Endodermal cell (in vitro differentiated cells): ENCODE results near the gene HSF2BP. TPM values are rescaled to one million over a fixed set of nuclear protein-coding genes. Genes with fewer than 3 reads are reported as not detected.
"Not testable (repeated sequence)": the region's sequence is repeated elsewhere in the genome, so short reads cannot be mapped to it uniquely, and the experiment has no call there.

ENCODE experiments used
- DNase-seq: peaks from one replicate; pipeline ENCODE4 v3.0.0-alpha.2; 2017
- H3K27ac ChIP-seq: 2 replicates; pipeline ENCODE4 v1.5.1; 2013; ENCODE audit warnings: mild to moderate bottlenecking, low read depth, low read length, moderate library complexity
- H3K27me3 ChIP-seq: 2 replicates; pipeline ENCODE4 v1.6.1; 2013; ENCODE audit warnings: mild to moderate bottlenecking, low read length, moderate library complexity; ENCODE audit not compliant: insufficient read depth, control insufficient read depth, poor library complexity, severe bottlenecking
- H3K36me3 ChIP-seq: 2 replicates; pipeline ENCODE4 v1.7.0; 2013; ENCODE audit warnings: mild to moderate bottlenecking, low read length, moderate library complexity; ENCODE audit not compliant: control insufficient read depth, insufficient read depth
- H3K4me1 ChIP-seq: one replicate; pipeline ENCODE4 v1.7.0; 2013; ENCODE audit warnings: low read length; ENCODE audit not compliant: control insufficient read depth, insufficient read depth
- H3K4me3 ChIP-seq: 2 replicates; pipeline ENCODE4 v1.5.1; 2013; ENCODE audit warnings: mild to moderate bottlenecking, low read length, moderate library complexity
- H3K9ac ChIP-seq: 2 replicates; pipeline ENCODE4 v1.6.1; 2013; ENCODE audit warnings: mild to moderate bottlenecking, low read length, moderate library complexity; ENCODE audit not compliant: poor library complexity, severe bottlenecking; ENCODE audit errors: extremely low read depth
- H3K9me3 ChIP-seq: 2 replicates; pipeline ENCODE4 v1.6.1; 2013; ENCODE audit warnings: mild to moderate bottlenecking, low read length, moderate library complexity; ENCODE audit not compliant: control insufficient read depth
- H3K27ac Mint-ChIP-seq: 2 replicates; pipeline ENCODE4 v1.8.0; 2020; ENCODE audit warnings: mixed read lengths
- H3K27me3 Mint-ChIP-seq: 2 replicates; pipeline ENCODE4 v1.8.0; 2021; ENCODE audit warnings: mild to moderate bottlenecking, mixed read lengths; ENCODE audit not compliant: insufficient read depth
- H3K36me3 Mint-ChIP-seq: 2 replicates; pipeline ENCODE4 v1.8.0; 2020; ENCODE audit warnings: low read depth, mixed read lengths
- H3K4me1 Mint-ChIP-seq: 2 replicates; pipeline ENCODE4 v1.8.0; 2020; ENCODE audit warnings: mixed read lengths
- H3K4me3 Mint-ChIP-seq: 2 replicates; pipeline ENCODE4 v1.8.0; 2020; ENCODE audit warnings: mild to moderate bottlenecking, moderate library complexity, mixed read lengths
- H3K9me3 Mint-ChIP-seq: 2 replicates; pipeline ENCODE4 v1.8.0; 2020; ENCODE audit warnings: mild to moderate bottlenecking, mixed read lengths
- WGBS, 2 experiments: methylation state at CpG; one replicate each; pipeline versions ENCODE4 v1.1.5 to v1.1.7; 2013; ENCODE audit warnings: missing lambda C conversion rate in 2 of 2, mixed read lengths in 1 of 2; ENCODE audit not compliant: insufficient coverage in 1 of 2, insufficient read length in 1 of 2; 5-methylcytosine and 5-hydroxymethylcytosine counted together
- total RNA-seq, 2 donors: library from RNA; stranded (reverse); fragmentation: NEBNext Ultra II Directional in 1 of 2; extraction: Animal tissue kit (Norgen Biotek cat#: 25700) in 1 of 2; gene quantifications; 2 replicates in 1 of 2; 3 replicates in 1 of 2; pipeline ENCODE4 v1.2.1, GENCODE V29; 2021

HSF2BP gene
- total RNA-seq, 2 donors from 2014 or later, result 1.7 to 1.9 TPM

DNA sequence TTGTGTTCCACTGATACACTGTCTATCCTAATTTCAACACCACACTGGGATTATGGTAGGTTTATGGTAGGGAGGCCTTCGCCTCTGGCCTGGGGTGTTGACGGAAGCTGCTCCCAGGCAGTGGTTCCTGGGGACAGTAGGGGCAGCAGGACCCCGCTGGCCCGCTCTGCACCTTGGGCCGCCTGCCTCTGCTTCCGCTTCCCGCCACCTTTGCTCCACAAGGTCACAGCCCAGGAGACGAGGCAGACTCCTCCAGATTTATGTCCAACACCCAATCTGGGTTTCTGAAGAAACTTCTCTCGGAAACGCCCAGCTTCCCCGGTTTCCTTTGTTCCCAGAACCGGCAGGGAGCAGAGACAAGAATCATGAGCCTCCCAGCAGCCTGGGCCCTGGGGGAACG, 155.4 kb downstream of the HSF2BP start:
- not testable (repeated sequence) for H3K27ac Mint-ChIP-seq, H3K4me3 Mint-ChIP-seq, H3K9ac ChIP-seq, H3K9me3 Mint-ChIP-seq, DNase-seq, H3K4me1 Mint-ChIP-seq, H3K27ac ChIP-seq, H3K9me3 ChIP-seq, H3K4me1 ChIP-seq, H3K36me3 Mint-ChIP-seq, H3K27me3 Mint-ChIP-seq, H3K27me3 ChIP-seq, H3K36me3 ChIP-seq, H3K4me3 ChIP-seq
- WGBS, 2 experiments, result no CpG with 5 or more reads among the region's 13 CpGs

DNA sequence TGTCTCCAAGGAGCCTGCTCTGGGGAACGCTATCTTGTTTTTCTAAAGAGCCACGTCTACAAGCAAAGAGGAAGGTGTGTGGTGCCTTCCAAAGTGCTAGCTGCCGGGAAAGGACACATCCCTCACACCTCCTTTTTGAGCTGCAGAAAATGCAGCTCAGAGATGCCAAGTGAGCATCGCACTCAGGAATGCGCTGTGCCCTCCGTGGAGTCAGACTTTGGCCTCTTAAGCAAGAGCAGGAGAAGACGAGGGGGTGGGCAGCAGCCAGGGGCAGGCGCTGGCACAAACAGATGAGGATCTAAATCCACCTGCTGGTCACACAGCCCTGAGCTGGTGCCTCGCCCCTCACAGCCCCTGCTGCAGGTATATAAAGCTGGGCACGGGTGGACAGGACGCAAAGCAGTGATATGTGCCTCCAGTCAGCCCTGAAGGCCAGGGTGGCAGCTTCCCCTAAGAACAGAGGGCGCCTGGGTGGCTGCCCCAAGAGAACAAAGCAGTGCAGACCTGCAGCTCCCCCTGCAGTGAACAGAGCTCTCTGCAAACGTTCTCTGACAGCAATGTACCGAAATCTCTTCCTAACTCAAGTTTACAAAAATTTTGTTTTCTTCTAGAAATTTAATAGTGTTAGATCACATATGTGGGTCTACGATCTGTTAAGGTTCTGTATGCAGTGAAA, 156.1 kb downstream of the HSF2BP start:
- not testable (repeated sequence) for H3K27ac Mint-ChIP-seq, H3K9me3 ChIP-seq, H3K27me3 ChIP-seq, H3K4me1 Mint-ChIP-seq, H3K27me3 Mint-ChIP-seq, H3K4me1 ChIP-seq, H3K9me3 Mint-ChIP-seq, H3K27ac ChIP-seq, DNase-seq, H3K36me3 ChIP-seq, H3K36me3 Mint-ChIP-seq, H3K9ac ChIP-seq, H3K4me3 Mint-ChIP-seq, H3K4me3 ChIP-seq
- no CpG with 5 or more reads among the region's 15 CpGs for WGBS, 2 experiments

DNA sequence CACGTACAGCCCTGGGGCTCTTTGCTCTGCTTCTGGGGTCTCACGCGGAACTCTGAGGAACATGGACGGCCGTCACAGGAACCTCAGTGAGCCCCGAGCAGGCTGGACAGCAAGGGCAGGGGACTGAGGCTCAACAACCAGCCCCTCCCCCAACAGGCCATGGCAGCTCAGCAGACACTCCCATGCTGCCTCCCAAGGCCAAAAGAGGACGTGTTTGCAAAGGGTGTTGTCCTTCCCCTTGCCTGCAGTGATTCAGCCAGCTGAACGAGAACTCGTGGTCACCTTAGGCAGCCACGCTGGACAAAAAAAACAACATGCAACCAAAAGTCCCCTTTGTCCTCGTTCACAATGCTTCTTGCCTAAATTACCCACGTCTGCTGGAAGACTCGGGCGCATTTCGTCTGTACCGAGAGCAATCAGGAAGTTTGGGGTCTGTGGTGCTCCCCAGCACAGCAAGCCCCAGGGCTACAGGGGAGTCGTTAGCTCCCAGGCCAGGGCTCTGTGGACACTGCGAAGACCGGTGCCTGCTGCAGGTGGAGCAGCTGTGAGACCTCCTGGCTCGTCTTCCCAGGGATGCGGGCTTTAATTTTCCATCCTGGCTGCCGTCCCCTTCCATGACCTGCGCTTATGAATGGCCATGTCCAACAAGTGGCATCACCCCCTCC, 156.7 kb downstream of the HSF2BP start:
- WGBS, 2 experiments, result no CpG with 5 or more reads among the region's 23 CpGs
- H3K4me3 ChIP-seq, H3K27ac Mint-ChIP-seq: not testable (repeated sequence)

GRCh38 chr21:43498924-43499323, 160.4 kb downstream of the HSF2BP start:
- H3K4me1 ChIP-seq, H3K4me3 ChIP-seq, H3K27ac ChIP-seq, H3K4me3 Mint-ChIP-seq, H3K36me3 Mint-ChIP-seq, H3K9me3 ChIP-seq, H3K27ac Mint-ChIP-seq, H3K9me3 Mint-ChIP-seq, DNase-seq, H3K27me3 Mint-ChIP-seq, H3K4me1 Mint-ChIP-seq, H3K9ac ChIP-seq, H3K27me3 ChIP-seq, H3K36me3 ChIP-seq: not testable (repeated sequence)
- WGBS, 2 experiments, result no CpG with 5 or more reads among the region's 8 CpGs

More for the DNA sequence above, 156.7 kb downstream of the HSF2BP start:
- not testable (repeated sequence) for H3K4me3 Mint-ChIP-seq, H3K4me1 ChIP-seq, H3K4me1 Mint-ChIP-seq, H3K9me3 Mint-ChIP-seq, H3K27me3 ChIP-seq, H3K36me3 ChIP-seq, H3K27me3 Mint-ChIP-seq, DNase-seq, H3K9ac ChIP-seq, H3K27ac ChIP-seq, H3K9me3 ChIP-seq, H3K36me3 Mint-ChIP-seq

DNA sequence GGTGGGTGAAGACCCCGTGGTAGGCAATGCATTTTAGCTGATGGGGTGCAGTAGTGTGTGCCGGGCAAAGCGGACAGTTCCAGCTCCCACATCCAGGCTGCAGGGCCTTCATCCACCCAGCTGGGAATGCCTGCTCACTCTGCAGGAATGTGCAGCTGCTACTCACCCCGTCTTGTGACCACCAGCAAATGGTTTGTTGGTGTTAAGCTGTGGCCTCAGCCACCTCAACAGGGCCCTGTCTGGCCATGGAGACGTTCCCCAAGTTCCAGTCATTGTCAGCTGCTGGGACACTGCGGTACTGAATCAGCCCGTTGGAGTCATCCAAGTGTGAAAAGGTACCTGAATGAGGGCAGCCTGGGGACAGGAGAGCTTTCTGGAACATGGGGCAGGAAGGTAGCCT, 161.2 kb downstream of the HSF2BP start:
- H3K4me3 ChIP-seq, H3K9me3 ChIP-seq, H3K4me1 Mint-ChIP-seq, H3K9me3 Mint-ChIP-seq, H3K27ac ChIP-seq, H3K4me3 Mint-ChIP-seq, H3K9ac ChIP-seq, H3K4me1 ChIP-seq, H3K27me3 Mint-ChIP-seq, H3K36me3 Mint-ChIP-seq, DNase-seq, H3K27ac Mint-ChIP-seq, H3K27me3 ChIP-seq, H3K36me3 ChIP-seq: not testable (repeated sequence)
- no CpG with 5 or more reads among the region's 7 CpGs for WGBS, 2 experiments

DNA sequence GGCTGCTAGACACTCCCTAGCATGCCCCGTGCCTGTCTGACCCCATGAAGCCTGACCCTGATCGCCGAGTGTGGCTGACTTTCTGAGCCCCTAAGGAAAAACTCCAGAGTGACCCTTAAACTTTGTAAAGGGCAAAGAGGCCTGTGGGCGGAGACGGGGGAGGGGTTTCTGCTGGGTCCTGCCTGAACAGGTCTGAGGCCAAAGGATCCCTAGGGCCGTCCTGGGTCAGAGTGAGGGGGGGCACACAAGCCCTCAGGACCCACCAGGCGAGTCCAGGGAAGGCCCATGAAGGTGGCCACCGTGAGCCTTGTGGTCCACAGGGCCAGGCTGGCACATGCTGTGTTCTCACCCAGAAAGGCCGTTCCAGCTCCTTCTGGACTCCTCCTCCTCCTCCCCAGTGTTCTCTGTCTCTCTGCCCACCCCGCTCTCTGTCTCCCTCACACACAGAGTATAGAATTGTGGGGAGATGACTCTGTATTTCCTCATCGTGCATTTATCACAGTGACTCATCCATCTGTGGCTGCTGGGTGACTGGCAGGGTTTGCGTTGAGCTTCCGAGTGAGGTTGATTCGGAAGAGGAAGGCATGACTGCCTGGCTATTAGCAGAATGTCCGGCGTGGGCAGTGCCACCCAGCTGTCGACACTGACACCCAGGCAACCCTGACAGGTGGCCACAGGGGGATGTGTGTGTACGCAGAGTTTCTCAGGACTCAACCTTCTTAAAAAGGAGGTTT, 164.8 kb downstream of the HSF2BP start:
- H3K4me1 Mint-ChIP-seq, H3K9me3 ChIP-seq, H3K4me3 Mint-ChIP-seq, H3K27me3 ChIP-seq, H3K27ac ChIP-seq, H3K27me3 Mint-ChIP-seq, H3K36me3 ChIP-seq, H3K4me1 ChIP-seq, H3K4me3 ChIP-seq, H3K27ac Mint-ChIP-seq, DNase-seq, H3K36me3 Mint-ChIP-seq, H3K9me3 Mint-ChIP-seq, H3K9ac ChIP-seq: not testable (repeated sequence)
- WGBS, 2 experiments, result 100% methylated on average over 3 of the region's 18 CpGs; no CpG with 5 or more reads in 1 of the 2 experiments

DNA sequence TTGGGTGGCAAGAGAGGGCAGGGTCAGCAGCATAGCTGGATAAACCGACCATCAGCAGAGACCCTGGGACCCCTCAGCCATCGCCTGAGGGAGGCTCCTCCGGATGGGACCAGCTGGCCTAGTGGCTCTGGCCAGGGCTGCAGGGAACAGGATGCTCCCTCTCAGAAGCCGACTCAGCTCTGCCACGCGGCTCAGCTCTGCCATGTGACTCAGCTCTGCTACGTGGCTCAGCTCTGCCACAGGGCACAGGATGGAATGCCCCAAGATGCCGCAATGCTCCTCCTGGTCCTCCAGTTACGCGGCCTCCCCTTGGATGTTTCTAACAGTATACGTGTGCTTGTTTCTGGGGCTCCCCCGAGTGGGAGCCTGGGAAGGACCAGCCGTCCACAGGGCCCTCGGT, 165.8 kb downstream of the HSF2BP start:
- H3K4me3 Mint-ChIP-seq, H3K9me3 ChIP-seq, H3K27me3 Mint-ChIP-seq: not testable (repeated sequence)

More for the DNA sequence above, 165.8 kb downstream of the HSF2BP start:
- not testable (repeated sequence) for H3K4me3 ChIP-seq, H3K27me3 ChIP-seq, H3K36me3 Mint-ChIP-seq, H3K4me1 Mint-ChIP-seq, DNase-seq, H3K9me3 Mint-ChIP-seq, H3K27ac Mint-ChIP-seq, H3K36me3 ChIP-seq, H3K27ac ChIP-seq, H3K9ac ChIP-seq, H3K4me1 ChIP-seq
- whole genome bisulfite sequencing, 2 experiments, result no CpG with 5 or more reads among the region's 14 CpGs
